GM21526 (cell line): Measurements from ENCODE around the gene HS3ST6.
"Not testable (repeated sequence)": the region's sequence is repeated elsewhere in the genome, so short reads cannot be mapped to it uniquely, and the experiment has no call there.

Experiments used
- ATAC-seq: cut with Tn5 transposase; IDR thresholded peaks from one replicate; pipeline ENCODE4 v1.9.1; 2021; ENCODE audit warnings: moderate library complexity; ENCODE audit not compliant: unreplicated experiment, low FRiP score

The HS3ST6 gene

GRCh38 chr16:1918351-1919326, at the start of gene HS3ST6:
HS3ST6 (minus strand) TSS chr16:1918415; CDS start chr16:1918323, 92 bp downstream.
- ATAC-seq = no peak

GRCh38 chr16:1966460-1966859, 48.2 kb upstream of the HS3ST6 start, which contains the start of gene RNF151:
RNF151 (plus strand) TSS chr16:1966856; CDS start chr16:1966882, 26 bp downstream.
- no peak for ATAC-seq

DNA sequence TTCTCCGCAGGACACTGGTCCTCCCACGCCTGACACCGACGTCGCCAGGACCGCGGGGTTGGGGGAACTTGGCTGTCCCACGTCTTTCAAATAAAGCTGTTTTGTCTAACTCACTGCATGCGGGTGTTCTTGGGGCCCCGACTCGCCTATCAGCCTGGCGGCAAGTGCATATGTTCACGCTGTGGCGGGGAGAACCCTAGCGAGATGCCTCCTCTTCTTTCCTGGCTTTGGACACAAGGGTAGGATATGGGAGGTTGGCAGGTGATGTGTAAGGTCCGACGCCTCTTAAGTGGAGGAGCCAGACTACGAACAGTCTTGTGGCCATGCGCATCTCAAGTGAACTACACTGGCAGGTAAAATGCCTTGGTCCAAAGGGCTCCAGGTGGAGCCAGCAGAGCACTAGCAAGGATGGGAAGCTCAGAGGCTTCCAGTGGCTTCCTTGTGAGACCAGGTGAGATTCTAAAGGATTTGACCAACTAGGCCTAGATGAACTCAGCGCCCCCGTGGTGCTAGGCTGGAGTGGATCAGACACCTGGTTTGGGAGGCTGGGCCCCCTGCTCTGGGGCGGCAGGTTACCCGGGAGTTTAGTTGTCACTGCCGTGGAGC, 47.3 kb upstream of the HS3ST6 start:
- no peak for ATAC-seq

DNA sequence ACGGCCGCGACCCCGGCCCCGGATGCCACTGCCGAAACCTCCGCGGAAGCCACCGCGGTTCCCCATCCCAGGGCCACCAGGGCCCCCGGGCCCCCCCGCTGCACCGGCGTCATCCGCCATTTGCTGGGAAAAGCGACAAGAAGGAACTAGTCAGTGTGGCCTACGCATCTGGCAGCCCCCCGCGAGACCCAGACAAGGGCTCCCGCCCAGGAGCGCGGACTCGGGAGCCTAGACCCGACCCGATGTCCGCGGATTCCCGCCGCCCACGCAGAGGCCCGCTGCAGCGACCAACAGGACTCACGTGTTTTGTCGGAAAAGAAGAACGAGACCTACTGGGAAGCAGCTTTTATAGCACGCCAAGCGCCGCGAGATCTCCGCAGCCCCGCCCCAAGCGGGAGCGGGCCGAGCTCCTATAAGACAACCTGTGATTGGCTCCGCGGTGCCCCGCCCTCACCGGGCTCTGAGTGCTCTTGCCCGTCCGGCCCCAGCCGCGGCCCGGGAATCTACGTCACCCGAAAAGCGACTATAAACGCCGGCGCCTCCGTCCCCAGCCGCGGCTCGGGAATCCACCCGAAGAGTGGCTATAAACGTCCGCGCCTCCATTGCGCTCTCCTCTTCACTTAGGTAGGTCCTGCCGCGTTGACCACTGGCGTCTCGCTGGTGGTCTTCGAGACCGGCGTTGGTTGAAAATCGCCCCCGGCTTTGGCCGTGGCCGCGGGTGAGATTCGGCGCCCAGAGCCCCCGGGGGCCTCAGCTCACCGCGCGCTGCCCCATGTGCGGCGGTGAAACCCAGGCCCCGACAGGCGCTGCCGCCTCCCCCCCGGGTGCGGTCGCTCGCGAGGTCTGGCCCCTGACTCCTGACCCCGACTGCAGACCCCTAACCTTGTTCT, 46.5 kb upstream of the HS3ST6 start, which contains the start of gene RPS2:
TSS of gene RPS2 (minus strand) at position 321 of the 890 bp plus-strand sequence. CDS start at position 120, 201 bp downstream.
- ATAC-seq = peak; percentile 60

DNA sequence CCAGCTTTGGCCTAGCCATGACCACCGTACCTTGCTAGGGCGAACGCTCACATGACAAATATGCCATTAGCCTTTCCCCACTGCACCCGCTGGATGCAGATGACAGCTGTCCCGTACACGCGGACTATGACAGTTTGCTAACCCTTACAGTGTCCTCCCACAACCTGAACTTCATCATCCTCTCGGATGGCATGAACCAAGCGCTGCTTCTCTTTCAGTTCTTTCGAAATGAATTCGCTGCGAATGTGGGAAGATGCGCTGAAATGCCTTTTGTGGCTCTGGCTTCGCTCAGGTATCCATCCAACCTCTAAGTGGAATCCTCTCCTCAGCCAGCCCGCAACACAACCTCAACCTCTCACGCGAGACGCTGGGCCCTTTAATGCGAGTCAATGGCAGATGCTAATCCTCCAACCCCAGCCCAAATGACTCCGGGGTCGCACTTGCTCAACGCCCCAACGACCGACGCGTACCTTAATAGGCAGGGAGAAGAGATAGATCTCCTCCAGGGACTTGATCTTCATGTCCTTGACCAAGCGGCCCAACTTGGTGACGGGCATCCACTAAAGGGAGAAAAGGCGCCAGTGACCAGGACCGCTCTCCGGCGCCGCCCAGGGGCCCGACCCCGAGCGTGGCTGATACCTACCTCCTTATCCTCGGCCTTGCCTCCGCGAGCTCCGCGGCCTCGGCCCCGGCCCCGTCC, 45.7 kb upstream of the HS3ST6 start:
- ATAC-seq = no peak

GRCh38 chr16:1962161-1963153, 44.2 kb upstream of the HS3ST6 start:
- not testable (repeated sequence) for ATAC-seq

GRCh38 chr16:1961651-1962067, 43.4 kb upstream of the HS3ST6 start:
- no peak for ATAC-seq

DNA sequence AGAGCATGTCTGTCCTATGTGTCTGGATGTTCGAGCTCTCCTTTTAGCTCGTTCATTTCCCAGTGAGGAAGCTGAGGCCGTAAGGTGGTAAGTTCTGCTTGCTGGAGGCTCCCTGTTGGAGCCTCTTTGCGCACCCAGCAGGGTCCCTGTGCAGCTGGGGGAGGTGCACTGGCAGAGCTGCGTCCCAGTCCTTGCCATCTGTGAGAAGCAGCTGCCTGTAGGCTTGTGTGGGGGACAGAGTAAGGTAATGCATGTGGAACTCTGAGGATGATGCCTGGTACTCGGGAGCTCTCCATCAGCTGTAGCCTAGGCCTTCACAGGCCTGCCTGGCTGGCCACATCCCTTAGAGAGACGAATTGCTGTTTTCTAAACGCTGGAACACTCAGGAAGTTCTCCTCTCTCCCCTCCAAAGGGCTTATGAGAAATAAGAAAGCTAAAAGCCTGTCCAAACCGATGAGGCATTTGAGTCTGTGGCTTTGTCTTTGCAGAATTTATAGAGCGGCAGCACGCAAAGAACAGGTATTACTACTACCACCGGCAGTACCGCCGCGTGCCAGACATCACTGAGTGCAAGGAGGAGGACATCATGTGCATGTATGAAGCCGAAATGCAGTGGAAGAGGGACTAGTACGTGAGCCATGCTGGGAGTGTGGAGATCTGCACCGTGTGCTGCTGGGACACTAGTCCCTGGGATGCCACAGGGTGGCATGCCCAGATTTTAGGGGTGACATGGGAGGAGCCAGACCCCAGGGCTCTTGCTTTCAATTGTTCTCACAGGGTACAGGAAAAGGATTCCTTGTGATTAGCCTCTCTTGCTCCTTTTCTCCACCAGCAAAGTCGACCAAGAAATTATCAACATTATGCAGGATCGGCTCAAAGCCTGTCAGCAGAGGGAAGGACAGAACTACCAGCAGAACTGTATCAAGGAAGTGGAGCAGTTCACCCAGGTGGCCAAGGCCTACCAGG, 42.7 kb upstream of the HS3ST6 start:
- no peak for ATAC-seq

GRCh38 chr16:1959269-1960039, 41.2 kb upstream of the HS3ST6 start, which contains the start of gene NDUFB10:
NDUFB10 (plus strand) TSS chr16:1959538; CDS start chr16:1959625, 87 bp downstream.
- peak; percentile 55 for ATAC-seq

GRCh38 chr16:1958715-1959268, 40.6 kb upstream of the HS3ST6 start:
- no peak for ATAC-seq

DNA sequence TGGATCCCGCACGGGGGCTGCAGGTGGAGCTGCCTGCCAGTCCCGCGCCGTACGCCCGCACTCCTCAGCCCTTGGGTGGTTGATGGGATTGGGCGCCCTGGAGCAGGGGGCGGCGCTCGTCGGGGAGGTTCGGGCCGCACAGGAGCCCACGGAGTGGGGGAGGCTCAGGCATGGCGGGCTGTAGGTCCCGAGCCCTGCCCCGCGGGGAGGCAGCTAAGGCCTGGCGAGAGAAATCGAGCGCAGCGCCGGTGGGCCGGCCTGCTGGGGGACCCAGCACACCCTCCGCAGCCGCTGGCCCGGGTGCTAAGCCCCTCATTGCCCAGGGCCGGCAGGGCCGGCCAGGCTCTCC, 39.9 kb upstream of the HS3ST6 start:
- not testable (repeated sequence) for ATAC-seq

- not testable (repeated sequence) for ATAC-seq
Observed at GRCh38 chr16:1957434-1958142, 39.4 kb upstream of the HS3ST6 start.

DNA sequence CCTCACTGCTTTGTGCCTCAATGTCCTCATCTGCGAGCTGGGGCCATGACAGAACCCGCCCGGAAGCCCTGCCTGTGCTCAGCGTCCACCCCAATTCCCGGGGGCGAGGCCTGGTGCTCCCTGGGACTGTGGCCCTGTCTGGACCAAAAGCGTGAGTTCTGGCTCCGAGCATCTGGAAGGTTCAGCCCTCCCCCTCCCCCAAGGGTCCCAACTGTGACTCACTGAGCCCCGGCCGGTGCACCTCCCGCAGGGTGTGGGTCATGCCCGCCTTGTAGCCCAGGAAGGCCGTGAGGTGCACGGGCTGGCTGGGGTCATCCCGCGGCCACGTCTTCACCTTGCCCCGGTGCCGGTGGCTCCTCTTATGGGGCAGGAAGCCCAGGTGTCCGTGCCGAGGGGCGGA, 35.5 kb upstream of the HS3ST6 start:
- no peak for ATAC-seq

GRCh38 chr16:1950559-1950958, 32.3 kb upstream of the HS3ST6 start:
- ATAC-seq = no peak

- ATAC-seq = no peak
Observed at GRCh38 chr16:1950047-1950446, 31.8 kb upstream of the HS3ST6 start.

- no peak for ATAC-seq
Observed at GRCh38 chr16:1949507-1949906, 31.3 kb upstream of the HS3ST6 start.
